Measurements from ENCODE around the gene CBLC.

The CBLC gene

GRCh38 chr19:44746946-44747738, 30.5 kb upstream of the CBLC start:
- H3K4me3 ChIP-seq (ENCODE audit: low read length), result peak overlapping the region; percentile 64
- DNase-seq (ENCODE audit: low read depth), result peak; percentile 95
- TF ChIP-seq CTCF (conservative IDR thresholded peaks at IDR 0.05; ENCODE audit: low read length), result no peak

- peak; percentile 61 for DNase-seq (ENCODE audit: low read depth)
- no peak for TF ChIP-seq CTCF (conservative IDR thresholded peaks at IDR 0.05; ENCODE audit: low read length)
- peak overlapping the region; percentile 64 for H3K4me3 ChIP-seq (ENCODE audit: low read length)
These were observed 29.8 kb upstream of the CBLC start for GRCh38 chr19:44747739-44748425.

- peak within 1 kb of the TSS; percentile 76 for H3K4me3 ChIP-seq (ENCODE audit: low read length)
- peak; percentile 75 for DNase-seq (ENCODE audit: low read depth)
- no peak for TF ChIP-seq CTCF (conservative IDR thresholded peaks at IDR 0.05; ENCODE audit: low read length)
These were observed 29.1 kb upstream of the CBLC start, which contains the start of gene BCL3 for GRCh38 chr19:44748426-44749254. TSS of gene BCL3 (plus strand) at chr19:44748708. CDS start at chr19:44748791, 83 bp downstream.

GRCh38 chr19:44749292-44749691, 28.4 kb upstream of the CBLC start:
- peak overlapping the region; percentile 76 for H3K4me3 ChIP-seq (ENCODE audit: low read length)

GRCh38 chr19:44749994-44750393, 27.7 kb upstream of the CBLC start:
- no peak for DNase-seq (ENCODE audit: low read depth)
- TF ChIP-seq CTCF (conservative IDR thresholded peaks at IDR 0.05; ENCODE audit: low read length), result no peak
- H3K4me3 ChIP-seq (ENCODE audit: low read length), result peak overlapping the region; percentile 76

More at GRCh38 chr19:44749292-44749691, 28.4 kb upstream of the CBLC start:
- TF ChIP-seq CTCF (conservative IDR thresholded peaks at IDR 0.05; ENCODE audit: low read length), result no peak
- no peak for DNase-seq (ENCODE audit: low read depth)

GRCh38 chr19:44752123-44752815, 25.4 kb upstream of the CBLC start:
- H3K4me3 ChIP-seq (ENCODE audit: low read length), result peak overlapping the region; percentile 62
- no peak for TF ChIP-seq CTCF (conservative IDR thresholded peaks at IDR 0.05; ENCODE audit: low read length)
- no peak for DNase-seq (ENCODE audit: low read depth)
